ENCODE measurements around the gene LIN28A. TPM values are rescaled to one million over a fixed set of nuclear protein-coding genes. Genes with fewer than 3 reads are reported as not detected.
"Not testable (repeated sequence)": the region's sequence is repeated elsewhere in the genome, so short reads cannot be mapped to it uniquely, and the experiment has no call there.

LIN28A gene
- total RNA-seq, 1 donor from 2014 or later = not detected

DNA sequence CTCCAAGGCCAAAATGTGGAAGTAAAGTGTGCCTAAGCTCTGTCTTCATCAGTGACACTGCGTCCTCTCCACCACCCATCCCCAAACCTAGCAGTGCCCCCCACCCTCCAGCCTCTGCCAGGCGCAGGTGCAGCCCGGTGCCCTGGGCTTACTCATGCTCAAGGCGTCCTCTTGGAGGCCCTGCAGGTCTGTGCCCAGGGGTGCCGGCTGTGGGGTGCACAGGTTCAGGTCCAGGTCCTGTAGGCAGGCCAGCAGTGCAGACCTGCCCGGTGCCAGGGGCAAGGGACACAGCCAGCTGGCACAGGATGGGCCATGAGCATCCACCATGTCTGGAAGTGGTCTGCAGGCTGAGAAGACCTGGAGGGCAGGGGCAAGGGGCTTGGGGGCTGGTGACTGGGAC, 43.2 kb upstream of the LIN28A start:
- Histone ChIP-seq H3K4me3 (ENCODE audit: low read depth, low read length) (no peak overlapping the region), H3K36me3 (ENCODE audit: control insufficient read depth, insufficient read depth, low read length) (no peaks in the 10 kb centered on the region), H3K27me3 (ENCODE audit: control insufficient read depth, insufficient read depth, low read length) (peaks cover 3% of the 10 kb centered on the region)
- DNase-seq (ENCODE audit: low read depth) = no peak
- no peak for FAIRE-seq
- TF ChIP-seq, protein P1, sequence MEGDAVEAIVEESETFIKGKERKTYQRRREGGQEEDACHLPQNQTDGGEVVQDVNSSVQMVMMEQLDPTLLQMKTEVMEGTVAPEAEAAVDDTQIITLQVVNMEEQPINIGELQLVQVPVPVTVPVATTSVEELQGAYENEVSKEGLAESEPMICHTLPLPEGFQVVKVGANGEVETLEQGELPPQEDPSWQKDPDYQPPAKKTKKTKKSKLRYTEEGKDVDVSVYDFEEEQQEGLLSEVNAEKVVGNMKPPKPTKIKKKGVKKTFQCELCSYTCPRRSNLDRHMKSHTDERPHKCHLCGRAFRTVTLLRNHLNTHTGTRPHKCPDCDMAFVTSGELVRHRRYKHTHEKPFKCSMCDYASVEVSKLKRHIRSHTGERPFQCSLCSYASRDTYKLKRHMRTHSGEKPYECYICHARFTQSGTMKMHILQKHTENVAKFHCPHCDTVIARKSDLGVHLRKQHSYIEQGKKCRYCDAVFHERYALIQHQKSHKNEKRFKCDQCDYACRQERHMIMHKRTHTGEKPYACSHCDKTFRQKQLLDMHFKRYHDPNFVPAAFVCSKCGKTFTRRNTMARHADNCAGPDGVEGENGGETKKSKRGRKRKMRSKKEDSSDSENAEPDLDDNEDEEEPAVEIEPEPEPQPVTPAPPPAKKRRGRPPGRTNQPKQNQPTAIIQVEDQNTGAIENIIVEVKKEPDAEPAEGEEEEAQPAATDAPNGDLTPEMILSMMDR (IDR thresholded peaks at IDR 0.05; ENCODE audit: insufficient read depth, low read length, severe bottlenecking) = no peak

DNA sequence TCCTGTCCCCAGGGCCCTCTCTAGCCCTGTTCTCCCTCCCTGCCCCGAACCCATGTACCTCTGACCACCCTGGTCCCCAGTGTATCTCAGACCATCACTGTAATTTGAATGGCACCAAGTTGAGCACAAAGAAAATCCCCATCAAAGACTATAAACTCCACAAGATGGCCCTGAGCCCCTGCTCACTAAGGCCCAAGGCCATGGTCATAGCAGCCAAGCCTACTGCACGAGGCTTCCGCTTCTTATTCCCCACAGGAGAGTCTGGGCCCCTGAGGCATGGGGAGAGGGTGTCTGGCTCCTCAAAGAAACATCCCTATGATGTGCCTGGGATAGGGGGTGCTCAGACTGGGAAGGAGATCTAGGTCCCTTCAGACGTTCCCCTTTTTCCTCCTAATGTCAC, 42.6 kb upstream of the LIN28A start:
- no peak for FAIRE-seq
- Histone ChIP-seq H3K27me3 (ENCODE audit: control insufficient read depth, insufficient read depth, low read length) (peaks cover 3% of the 10 kb centered on the region), H3K4me3 (ENCODE audit: low read depth, low read length) (no peak overlapping the region), H3K36me3 (ENCODE audit: control insufficient read depth, insufficient read depth, low read length) (no peaks in the 10 kb centered on the region)
- DNase-seq (ENCODE audit: low read depth) = no peak
- TF ChIP-seq, protein P1 (IDR thresholded peaks at IDR 0.05; ENCODE audit: insufficient read depth, low read length, severe bottlenecking) = no peak

GRCh38 chr1:26368486-26368885, 42.1 kb upstream of the LIN28A start:
- Histone ChIP-seq H3K36me3 (ENCODE audit: control insufficient read depth, insufficient read depth, low read length) (no peaks in the 10 kb centered on the region), H3K4me3 (ENCODE audit: low read depth, low read length) (no peak overlapping the region), H3K27me3 (ENCODE audit: control insufficient read depth, insufficient read depth, low read length) (peaks cover 3% of the 10 kb centered on the region)
- FAIRE-seq (peak; percentile 36), DNase-seq (ENCODE audit: low read depth) (no peak)
- TF ChIP-seq, protein P1 (IDR thresholded peaks at IDR 0.05; ENCODE audit: insufficient read depth, low read length, severe bottlenecking) = no peak

- no peak for FAIRE-seq
- Histone ChIP-seq H3K27me3 (ENCODE audit: control insufficient read depth, insufficient read depth, low read length) (no peaks in the 10 kb centered on the region), H3K36me3 (ENCODE audit: control insufficient read depth, insufficient read depth, low read length) (no peaks in the 10 kb centered on the region), H3K4me3 (ENCODE audit: low read depth, low read length) (no peak overlapping the region)
- TF ChIP-seq, protein P1 (IDR thresholded peaks at IDR 0.05; ENCODE audit: insufficient read depth, low read length, severe bottlenecking) = no peak
- no peak for DNase-seq (ENCODE audit: low read depth)
Observed at GRCh38 chr1:26370591-26371382, 39.8 kb upstream of the LIN28A start.

DNA sequence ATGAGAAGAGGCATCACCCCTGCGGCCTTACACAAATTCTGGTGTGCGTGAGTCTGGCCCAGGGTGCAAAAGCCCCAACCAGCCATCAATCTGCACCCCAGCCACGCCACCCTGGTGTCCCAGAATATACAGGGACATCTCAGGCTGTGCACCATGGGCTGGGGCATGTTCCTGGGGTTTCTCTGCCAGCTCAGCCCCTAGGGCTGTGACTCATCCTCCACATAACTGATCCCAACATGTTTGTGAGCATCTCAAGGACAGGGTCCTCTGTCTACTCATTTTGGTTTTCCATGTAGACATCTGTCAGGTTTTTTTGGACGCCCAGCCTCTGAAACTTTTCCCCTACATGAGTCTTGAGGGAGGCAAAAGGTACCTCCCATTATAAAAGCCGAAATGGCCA, 38.6 kb upstream of the LIN28A start:
- DNase-seq (ENCODE audit: low read depth) (peak; percentile 88), FAIRE-seq (no peak)
- Histone ChIP-seq H3K4me3 (ENCODE audit: low read depth, low read length) (no peak overlapping the region), H3K36me3 (ENCODE audit: control insufficient read depth, insufficient read depth, low read length) (no peaks in the 10 kb centered on the region), H3K27me3 (ENCODE audit: control insufficient read depth, insufficient read depth, low read length) (no peaks in the 10 kb centered on the region)
- TF ChIP-seq, protein P1 (IDR thresholded peaks at IDR 0.05; ENCODE audit: insufficient read depth, low read length, severe bottlenecking) = no peak

DNA sequence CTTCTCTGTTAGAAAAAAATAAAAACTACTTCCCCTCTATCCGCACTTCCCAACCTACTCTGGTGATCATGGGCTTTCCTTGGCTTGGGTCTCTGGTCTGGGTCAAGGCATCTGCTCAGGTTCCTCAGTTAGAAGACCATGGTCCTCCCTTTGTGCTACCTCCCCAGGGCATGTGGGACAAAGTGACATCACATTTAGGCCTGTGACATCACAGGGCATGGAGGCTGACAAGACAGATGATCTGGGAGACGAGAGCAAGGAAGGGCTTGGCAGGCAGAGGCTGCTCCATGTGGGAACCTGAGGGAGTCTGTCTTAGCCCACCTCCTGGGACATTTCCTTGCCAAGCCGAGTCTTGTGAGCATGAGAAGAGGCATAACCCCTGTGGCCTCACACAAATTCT, 38.0 kb upstream of the LIN28A start, which contains the start of gene ZNF683:
TSS of gene ZNF683 (minus strand) at position 140 of the 400 bp plus-strand sequence. CDS start 4,179 bp downstream, outside the sequence.
- H3K27me3 ChIP-seq (ENCODE audit: control insufficient read depth, insufficient read depth, low read length); DNase-seq (ENCODE audit: low read depth); FAIRE-seq; H3K4me3 ChIP-seq (ENCODE audit: low read depth, low read length); H3K36me3 ChIP-seq (ENCODE audit: control insufficient read depth, insufficient read depth, low read length): not testable (repeated sequence)

Data from bronchial epithelial cell (primary cell).